C4-2B (cell line): ENCODE measurements around the gene RNF13.

Experiments
- ZFX ChIP-seq: fragments of 450-650 bp; IDR thresholded peaks from 2 replicates; pipeline ENCODE4 v1.6.1; 2017
- TF ChIP-seq, protein P1 (sequence below): fragments of 450-650 bp; conservative IDR thresholded peaks from 2 replicates; pipeline ENCODE4 v1.5.1; 2017; ENCODE audit warnings: mild to moderate bottlenecking

DNA sequence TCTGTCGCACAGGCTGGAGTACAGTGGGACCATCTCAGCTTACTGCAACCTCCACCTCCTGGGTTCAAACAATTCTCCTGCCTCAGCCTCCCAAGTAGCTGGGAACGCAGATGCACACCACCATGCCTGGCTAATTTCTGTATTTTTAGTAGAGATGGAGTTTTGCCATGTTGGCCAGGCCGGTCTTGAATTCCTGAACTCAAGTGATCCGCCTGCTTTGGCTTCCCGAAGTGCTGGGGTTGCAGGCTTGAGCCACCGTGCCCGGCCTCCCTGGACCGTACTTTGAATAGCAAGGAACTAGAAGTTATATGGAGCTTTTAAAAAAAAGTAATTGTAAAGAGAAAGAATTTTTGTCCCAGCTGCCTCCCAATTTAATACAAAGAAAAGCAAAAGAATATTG is 12.3 kb upstream of the RNF13 start:
- TF ChIP-seq, protein P1, sequence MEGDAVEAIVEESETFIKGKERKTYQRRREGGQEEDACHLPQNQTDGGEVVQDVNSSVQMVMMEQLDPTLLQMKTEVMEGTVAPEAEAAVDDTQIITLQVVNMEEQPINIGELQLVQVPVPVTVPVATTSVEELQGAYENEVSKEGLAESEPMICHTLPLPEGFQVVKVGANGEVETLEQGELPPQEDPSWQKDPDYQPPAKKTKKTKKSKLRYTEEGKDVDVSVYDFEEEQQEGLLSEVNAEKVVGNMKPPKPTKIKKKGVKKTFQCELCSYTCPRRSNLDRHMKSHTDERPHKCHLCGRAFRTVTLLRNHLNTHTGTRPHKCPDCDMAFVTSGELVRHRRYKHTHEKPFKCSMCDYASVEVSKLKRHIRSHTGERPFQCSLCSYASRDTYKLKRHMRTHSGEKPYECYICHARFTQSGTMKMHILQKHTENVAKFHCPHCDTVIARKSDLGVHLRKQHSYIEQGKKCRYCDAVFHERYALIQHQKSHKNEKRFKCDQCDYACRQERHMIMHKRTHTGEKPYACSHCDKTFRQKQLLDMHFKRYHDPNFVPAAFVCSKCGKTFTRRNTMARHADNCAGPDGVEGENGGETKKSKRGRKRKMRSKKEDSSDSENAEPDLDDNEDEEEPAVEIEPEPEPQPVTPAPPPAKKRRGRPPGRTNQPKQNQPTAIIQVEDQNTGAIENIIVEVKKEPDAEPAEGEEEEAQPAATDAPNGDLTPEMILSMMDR: no peak
- no peak for TF ChIP-seq ZFX
